Measurements from ENCODE around the gene PLEKHO2.
"Not testable (repeated sequence)": the region's sequence is repeated elsewhere in the genome, so short reads cannot be mapped to it uniquely, and the experiment has no call there.

The PLEKHO2 gene, protein sequence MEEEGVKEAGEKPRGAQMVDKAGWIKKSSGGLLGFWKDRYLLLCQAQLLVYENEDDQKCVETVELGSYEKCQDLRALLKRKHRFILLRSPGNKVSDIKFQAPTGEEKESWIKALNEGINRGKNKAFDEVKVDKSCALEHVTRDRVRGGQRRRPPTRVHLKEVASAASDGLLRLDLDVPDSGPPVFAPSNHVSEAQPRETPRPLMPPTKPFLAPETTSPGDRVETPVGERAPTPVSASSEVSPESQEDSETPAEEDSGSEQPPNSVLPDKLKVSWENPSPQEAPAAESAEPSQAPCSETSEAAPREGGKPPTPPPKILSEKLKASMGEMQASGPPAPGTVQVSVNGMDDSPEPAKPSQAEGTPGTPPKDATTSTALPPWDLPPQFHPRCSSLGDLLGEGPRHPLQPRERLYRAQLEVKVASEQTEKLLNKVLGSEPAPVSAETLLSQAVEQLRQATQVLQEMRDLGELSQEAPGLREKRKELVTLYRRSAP

DNA sequence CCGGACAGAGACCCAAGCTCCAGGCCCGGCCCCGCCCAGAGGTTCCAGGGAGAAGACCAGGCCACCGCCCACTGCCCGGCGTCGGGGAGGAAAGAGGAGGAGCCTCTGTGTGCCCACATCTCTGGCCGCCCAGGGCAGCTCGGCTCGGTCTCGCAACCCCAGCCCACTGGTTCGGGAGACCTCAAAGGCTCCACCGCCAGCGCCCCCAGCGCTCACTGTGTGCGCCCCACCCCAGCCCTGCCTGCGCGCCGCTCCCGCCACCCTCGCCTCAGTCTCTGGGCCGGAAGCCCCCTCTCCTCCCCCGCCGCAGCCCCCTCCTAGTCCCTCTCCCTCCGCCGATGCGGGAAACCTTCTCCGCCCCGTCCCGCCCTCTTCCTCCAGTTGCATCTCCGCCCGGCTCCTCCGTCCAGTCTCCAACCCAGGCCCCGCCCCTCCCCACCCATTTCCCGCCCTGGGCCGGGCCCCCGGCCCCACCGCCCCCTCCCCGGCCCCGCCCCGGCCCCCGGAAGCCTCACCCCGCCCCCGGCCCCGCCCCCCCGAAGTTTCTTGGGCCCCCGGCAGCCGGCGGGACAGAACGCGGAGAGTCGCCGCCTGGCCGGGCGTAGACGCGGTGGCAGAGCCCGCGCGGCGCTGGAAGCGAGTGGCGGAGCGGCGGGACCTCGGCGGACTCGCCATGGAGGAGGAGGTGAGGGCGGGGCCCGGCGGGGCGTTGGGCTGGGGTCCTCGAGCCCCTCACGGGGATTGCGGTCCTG is at the start of gene PLEKHO2:
Gene PLEKHO2, plus strand, starts transcription at position 572 of the 752 bp plus-strand sequence. Its CDS starts 102 bp downstream, at position 674.
- DNase-seq (ENCODE audit: low read depth) = peak; percentile 73

DNA sequence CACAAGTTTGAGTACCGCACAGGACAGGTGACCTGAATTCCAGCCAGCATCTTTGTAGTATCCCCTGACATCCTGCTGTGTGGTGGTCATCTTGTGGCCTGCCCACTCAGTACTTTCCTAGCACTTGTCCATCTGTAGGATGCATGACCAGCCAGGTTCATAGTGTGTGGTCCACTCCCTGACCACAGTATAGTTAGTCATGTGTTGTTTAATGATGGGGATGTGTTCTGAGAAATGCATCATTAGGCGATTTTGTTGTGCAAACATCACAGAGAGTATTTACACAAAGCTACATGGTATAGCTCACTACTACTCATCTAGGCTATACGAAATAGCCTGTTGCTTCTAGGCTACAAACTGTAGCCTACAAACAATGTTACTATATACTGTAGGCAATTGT is 49.4 kb upstream of the PLEKHO2 start:
- no peak for DNase-seq (ENCODE audit: low read depth)

- DNase-seq (ENCODE audit: low read depth) = not testable (repeated sequence)
These were observed 46.4 kb upstream of the PLEKHO2 start for GRCh38 chr15:64795299-64795698.

DNA sequence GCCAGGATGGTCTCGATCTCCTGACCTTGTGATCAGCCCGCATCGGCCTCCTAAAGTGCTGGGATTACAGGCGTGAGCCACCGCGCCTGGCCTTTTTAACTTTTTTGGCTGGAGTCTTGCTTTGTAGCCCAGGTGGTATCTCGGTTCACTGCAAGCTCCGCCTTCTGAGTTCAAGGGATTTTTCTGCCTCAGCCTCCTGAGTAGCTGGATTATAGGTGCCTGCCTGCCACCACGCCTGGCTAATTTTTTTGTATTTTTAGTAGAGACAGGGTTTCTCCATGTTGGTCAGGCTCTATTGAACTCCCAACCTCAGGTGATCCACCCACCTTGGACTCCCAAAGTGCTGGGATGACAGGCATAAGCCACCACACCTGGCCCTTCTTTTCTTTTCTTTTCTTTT is 45.8 kb upstream of the PLEKHO2 start:
- DNase-seq (ENCODE audit: low read depth) = not testable (repeated sequence)

GRCh38 chr15:64798905-64799304 is 42.8 kb upstream of the PLEKHO2 start:
- DNase-seq (ENCODE audit: low read depth) = not testable (repeated sequence)

DNA sequence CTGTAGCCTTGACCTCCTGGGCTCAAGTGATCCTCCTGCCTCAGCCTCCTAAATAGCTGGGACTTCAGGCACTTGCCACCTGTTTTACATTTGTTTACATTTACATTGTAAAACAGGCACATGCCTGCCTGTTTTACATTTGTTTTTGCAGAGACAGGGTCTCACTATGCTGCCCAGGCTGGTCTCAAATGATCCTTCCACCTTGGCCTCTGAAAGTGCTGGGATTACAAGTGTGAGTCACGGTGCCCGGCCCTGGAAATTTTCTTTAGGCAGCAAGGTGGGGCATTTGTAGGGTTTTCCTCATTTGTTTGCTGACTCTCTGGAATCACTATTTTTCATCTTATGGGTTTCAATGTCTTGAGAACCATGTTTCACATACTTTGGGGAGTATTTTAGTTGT is 41.2 kb upstream of the PLEKHO2 start:
- no peak for DNase-seq (ENCODE audit: low read depth)

GRCh38 chr15:64803526-64803925 is 38.2 kb upstream of the PLEKHO2 start:
- DNase-seq (ENCODE audit: low read depth) = no peak

GRCh38 chr15:64804619-64805018 is 37.1 kb upstream of the PLEKHO2 start:
- DNase-seq (ENCODE audit: low read depth) = no peak

DNA sequence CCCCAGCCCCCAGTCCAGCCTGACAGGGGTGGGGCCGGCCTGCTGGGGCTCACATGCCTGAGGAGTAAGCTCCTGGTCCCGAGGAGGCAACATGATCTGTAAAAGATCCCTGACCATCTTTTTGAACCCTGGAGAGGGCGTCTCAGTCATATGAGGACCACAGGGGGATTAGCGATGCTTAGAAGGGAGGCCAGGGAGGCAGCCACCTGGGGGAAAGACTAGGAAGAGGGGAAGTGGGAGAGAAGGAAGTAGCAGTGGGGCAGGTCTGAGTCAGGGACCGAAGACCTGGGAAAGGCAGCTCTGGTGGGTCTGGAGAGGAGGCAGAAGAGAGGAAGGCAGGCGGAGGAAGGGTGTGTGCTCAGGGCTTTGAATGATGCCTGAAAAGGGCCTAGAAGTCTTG is 35.2 kb upstream of the PLEKHO2 start:
- DNase-seq (ENCODE audit: low read depth) = no peak

DNA sequence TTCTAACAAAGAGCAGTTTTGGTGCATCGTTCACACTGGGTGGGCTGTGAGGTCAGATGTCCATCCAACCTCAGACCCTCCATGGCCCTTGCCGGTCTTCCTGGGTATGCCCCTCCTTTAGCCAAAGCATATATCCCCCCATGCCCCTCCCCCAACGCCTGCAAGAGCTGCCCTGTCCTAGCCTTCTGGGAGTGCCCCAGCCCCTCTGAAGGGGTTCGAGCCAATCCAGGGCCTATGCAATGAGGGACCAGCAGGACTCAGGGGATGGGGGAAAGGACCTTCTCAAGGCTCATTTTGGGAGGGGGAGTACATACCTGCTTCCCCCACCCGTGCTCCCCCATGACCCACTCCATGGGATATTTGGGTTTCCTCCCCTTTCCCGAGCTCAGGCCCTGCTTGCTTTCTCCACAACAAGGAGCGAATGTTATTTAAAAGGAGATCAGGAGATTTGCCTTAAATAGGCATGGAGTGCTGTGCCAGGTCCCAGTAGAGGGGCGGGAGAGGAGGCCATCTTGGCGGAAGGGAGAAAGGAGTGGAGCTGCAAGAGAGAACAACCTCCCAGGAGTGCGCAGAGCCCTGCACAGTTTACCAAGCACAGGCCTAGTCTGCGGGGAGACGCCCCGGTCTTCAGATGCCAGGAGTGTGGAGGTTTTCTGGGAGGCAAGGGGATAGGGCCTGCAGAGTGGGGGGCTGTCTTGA is 34.5 kb upstream of the PLEKHO2 start:
- no peak for DNase-seq (ENCODE audit: low read depth)

DNA sequence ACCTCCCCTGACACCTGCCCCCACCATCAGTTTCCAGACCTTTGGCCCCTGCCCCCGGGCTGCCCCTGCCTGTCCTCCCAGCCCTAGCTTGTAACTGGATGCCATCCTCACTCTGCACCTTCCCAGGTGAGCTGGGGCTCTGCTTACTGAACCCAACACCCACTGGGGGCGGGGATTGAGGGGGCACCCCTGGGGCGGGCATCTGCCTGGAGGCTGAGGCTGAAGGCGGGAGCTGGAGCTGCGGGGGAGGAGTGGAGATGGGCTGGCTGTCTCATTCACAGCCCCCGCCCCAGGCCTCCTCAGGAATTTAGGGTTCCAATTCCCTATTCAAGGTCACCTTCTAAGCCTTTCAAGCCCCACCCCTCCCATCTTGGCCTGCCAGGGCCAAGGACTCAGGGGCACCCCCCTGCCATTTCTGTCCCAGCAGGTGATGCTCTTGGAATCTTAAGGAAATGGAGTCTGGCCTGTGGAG is 33.9 kb upstream of the PLEKHO2 start:
- DNase-seq (ENCODE audit: low read depth) = no peak

DNA sequence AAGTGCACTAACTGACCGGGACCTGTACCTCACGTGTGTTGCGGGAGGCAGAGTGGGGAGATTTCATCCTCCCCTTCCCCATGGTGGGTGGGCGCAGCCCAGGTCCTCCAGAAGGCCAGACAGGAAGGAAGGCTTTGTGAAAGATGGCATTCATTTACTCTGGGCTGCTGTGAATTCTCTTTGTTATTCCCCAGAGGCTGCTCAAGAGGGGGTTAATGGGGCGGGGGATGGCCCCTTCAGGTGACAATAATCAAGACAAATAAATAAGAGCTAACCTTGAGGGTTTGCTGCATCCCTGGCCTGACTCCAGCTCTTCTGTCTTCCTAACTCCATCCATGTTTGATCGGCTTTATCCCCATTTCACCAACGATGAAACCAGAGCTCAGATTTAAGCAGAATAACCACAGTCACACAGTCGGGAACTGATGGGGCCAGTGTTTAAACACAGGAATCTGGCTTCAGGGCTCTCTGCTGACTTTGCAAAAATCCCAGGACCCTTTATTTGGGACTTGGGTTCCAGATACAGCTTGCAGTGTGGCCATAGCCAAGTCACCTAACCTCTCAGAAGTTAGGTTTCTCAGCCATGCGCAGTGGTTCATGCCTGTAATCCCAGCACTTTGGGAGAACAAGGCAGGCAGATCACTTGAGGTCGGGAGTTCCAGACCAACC is 32.8 kb upstream of the PLEKHO2 start:
- DNase-seq (ENCODE audit: low read depth) = no peak

DNA sequence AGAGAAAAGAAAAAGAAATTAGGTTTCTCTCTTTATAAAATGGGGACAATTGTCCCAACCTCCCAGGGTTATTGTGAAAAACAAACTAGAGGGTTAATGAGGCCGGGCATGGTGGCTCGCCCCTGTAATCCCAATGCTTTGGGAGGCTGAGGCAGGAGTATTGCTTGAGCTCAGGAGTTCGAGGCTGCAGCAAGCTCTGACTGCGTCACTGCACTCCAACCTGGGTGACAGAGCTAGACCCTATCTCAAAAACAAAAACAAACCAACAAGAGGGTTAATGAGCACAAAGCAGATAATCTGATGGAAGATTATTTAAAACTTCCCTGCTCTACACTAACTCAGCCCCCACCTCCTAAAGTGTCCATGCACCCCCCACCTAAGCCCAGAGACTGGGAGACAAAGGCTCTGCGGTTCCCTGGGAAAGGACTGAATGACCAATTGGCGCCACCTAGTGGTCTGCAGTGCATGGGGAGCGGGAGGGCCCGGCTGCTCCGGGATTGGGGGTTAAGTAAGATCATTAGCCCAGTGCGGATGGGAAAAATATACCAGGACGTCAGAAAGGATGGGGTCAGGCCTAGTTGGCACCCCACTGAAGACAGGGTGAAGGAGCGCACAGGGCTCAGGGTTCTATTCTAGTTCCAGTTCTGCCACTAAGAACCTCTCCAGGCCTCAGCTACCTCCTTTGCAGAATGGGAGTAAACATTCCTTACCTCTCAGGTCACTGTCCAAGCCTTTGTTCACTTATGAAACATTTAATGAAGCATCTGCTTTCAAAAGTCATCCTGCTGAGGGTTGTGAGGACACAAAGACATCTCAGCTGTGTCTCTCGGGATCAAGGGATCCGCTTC is 31.8 kb upstream of the PLEKHO2 start:
- peak; percentile 61 for DNase-seq (ENCODE audit: low read depth)

- no peak for DNase-seq (ENCODE audit: low read depth)
These were observed 31.0 kb upstream of the PLEKHO2 start for GRCh38 chr15:64810497-64811326.

DNA sequence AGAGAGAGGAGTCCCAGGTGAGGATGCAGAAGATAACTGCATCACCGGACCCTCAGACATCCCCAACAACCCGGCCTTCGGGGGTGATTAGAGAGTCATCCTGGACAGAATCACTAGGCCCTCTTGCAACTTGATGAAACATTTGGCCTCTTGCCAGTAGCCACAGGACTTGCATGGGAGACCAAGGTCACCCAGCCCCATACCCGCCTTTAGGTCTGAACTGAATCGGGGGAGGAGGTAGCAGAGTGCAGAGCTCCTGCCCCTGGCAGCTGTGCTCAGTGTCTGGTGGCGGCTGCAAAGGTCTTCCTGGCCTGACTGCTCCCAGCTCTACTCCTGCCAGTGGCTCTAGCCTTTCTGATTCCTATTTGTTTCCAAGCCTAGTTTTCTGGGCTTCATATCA is 28.6 kb upstream of the PLEKHO2 start:
- no peak for DNase-seq (ENCODE audit: low read depth)

- DNase-seq (ENCODE audit: low read depth) = not testable (repeated sequence)
These were observed 27.4 kb upstream of the PLEKHO2 start for GRCh38 chr15:64814283-64814682.

DNA sequence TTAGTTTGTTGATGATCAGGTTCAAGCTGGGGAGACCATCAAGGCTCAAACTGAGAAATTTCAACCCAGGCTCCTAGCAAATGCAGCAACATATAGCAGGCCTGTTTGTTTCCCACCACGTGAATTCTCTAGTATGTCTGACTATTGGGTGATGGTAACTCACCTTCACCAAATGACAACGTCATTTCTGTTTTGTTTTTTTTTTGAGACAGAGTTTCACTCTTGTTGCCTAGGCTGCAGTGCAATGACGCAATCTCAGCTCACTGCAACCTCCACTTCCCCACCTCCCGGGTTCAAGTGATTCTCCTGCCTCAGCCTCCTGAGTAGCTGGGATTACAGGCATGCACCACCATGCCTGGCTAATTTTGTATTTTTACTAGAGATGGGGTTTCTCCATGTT is 26.8 kb upstream of the PLEKHO2 start:
- DNase-seq (ENCODE audit: low read depth) = not testable (repeated sequence)

DNA sequence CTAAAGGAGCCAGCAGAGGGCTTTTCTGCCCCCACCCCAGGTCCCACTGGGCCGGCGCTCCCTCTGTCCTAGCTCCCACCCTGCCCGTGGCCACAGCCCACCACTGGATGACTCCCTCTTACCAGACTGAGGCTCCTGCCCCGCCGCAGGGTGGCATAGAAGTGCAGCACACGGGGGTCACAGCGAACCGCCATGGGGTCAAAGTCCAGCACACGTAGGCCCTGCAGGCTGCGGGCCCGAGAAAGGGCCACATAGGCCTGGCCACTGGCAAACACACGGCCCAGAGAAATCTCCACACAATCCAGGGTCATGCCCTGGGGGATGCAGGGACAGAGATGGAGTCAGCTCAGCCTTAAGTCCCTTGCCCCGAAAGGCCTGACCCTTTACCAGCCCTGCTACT is 25.3 kb upstream of the PLEKHO2 start:
- no peak for DNase-seq (ENCODE audit: low read depth)

- DNase-seq (ENCODE audit: low read depth) = no peak
These were observed 16.7 kb upstream of the PLEKHO2 start for GRCh38 chr15:64824929-64825430.

Measured in stimulated activated CD8-positive, alpha-beta memory T cell treated with anti-CD3 and anti-CD28 coated beads, Interleukin-7, amount 100 ng/mL, for 24 hours (primary cell).